ENCODE measurements around the gene OR2AG1. TPM values are rescaled to one million over a fixed set of nuclear protein-coding genes. Genes with fewer than 3 reads are reported as not detected.

The OR2AG1 gene
- total and polyA plus RNA-seq, 8 donors = under 0.01 TPM; not detected in 7

GRCh38 chr11:6812390-6813005 is 29.7 kb downstream of the OR2AG1 start:
- peak in 5 of 7 experiments; percentile 33 to 82 (median 77) for TF ChIP-seq CTCF (IDR thresholded peaks at IDR 0.05)
- no peak for TF ChIP-seq POLR2A (IDR thresholded peaks at IDR 0.05)
- TF ChIP-seq POLR2AphosphoS5 (IDR thresholded peaks at IDR 0.05) = no peak
- H3K9me3 ChIP-seq = no peaks in the 10 kb centered on the region
- intact Hi-C loops (cut with DNase I; ENCODE audit: low total_unique reads) = no loop called here
- H3K36me3 ChIP-seq = no peaks in the 10 kb centered on the region
- no peaks in the 10 kb centered on the region for H3K4me1 ChIP-seq
- DNase-seq = peak in 1 of 2 donors; percentile 46
- 12 to 19% (median 18%) methylated on average over 6 of the region's 6 CpGs for WGBS, 5 donors
- H3K4me3 ChIP-seq = no peak overlapping the region
- no peak overlapping the region for H3K27ac ChIP-seq
- H3K27me3 ChIP-seq = peaks cover 0 to 10% (median 0%) of the 10 kb centered on the region in 3 donors

- Histone ChIP-seq H3K4me1 (no peaks in the 10 kb centered on the region), H3K9me3 (no peaks in the 10 kb centered on the region), H3K27ac (no peak overlapping the region), H3K36me3 (no peaks in the 10 kb centered on the region), H3K4me3 (no peak overlapping the region), H3K27me3 (peaks cover 0 to 10% (median 0%) of the 10 kb centered on the region in 3 donors)
- 58 to 71% (median 63%) methylated on average over 2 of the region's 2 CpGs for WGBS, 5 donors
- intact Hi-C loops (cut with DNase I; ENCODE audit: low total_unique reads) = no loop called here
- TF ChIP-seq EP300 (IDR thresholded peaks at IDR 0.05) (no peak), CTCF (IDR thresholded peaks at IDR 0.05) (no peak), POLR2A (IDR thresholded peaks at IDR 0.05) (no peak), POLR2AphosphoS5 (IDR thresholded peaks at IDR 0.05) (no peak)
- no peak for DNase-seq
Measured at GRCh38 chr11:6813656-6814055, 30.8 kb downstream of the OR2AG1 start.

DNA sequence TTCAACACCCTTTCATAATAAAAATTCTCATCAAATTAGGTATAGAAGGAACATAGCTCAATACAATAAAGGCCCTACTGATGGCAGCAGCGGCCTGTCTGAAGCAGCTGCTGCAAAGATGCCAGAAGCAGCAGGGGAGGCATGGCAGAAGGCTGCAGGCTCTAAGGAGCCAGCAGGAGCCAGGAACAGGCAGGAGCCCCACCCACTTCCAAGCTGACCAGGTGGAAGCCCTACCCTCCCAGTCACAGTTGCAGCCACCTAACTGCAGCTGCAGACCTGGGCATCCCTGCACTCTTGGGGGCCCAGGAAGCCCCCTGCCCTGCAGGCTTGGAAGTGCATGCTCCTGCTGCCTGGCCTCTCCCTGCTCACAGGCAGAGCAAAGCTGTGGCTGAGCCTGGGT is 34.9 kb downstream of the OR2AG1 start:
- WGBS, 5 donors = 46 to 62% (median 54%) methylated on average over 1 of the region's 1 CpG
- Histone ChIP-seq H3K27me3 (peaks cover 0 to 5% (median 0%) of the 10 kb centered on the region in 3 donors), H3K36me3 (no peaks in the 10 kb centered on the region), H3K27ac (no peak overlapping the region), H3K9me3 (no peaks in the 10 kb centered on the region), H3K4me1 (no peaks in the 10 kb centered on the region), H3K4me3 (no peak overlapping the region)
- DNase-seq = no peak
- TF ChIP-seq POLR2AphosphoS5 (IDR thresholded peaks at IDR 0.05) (no peak), EP300 (IDR thresholded peaks at IDR 0.05) (no peak), CTCF (IDR thresholded peaks at IDR 0.05) (no peak), POLR2A (IDR thresholded peaks at IDR 0.05) (no peak)
- intact Hi-C loops (cut with DNase I; ENCODE audit: low total_unique reads) = no loop called here

DNA sequence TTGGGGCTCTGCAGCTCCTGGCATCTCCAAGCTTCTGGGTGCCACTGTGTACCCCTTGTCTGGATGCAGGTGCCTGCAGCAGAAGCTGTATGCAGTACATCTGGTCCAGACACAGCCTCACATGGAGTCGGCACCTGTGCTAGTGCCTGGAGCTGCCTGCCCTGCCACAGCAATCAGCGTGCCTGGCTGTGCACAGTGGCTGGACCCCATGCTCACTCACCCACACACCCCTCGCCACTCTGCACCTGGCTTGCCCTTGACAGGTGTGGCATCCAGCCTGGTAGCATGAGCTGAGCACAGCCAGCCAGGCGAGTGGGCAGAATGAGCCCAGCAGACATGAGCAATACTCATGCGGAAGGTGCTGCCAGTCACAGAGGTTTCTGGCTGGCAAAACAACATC is 36.1 kb downstream of the OR2AG1 start:
- Histone ChIP-seq H3K4me3 (no peak overlapping the region), H3K9me3 (no peaks in the 10 kb centered on the region), H3K36me3 (no peaks in the 10 kb centered on the region), H3K4me1 (no peaks in the 10 kb centered on the region), H3K27ac (no peak overlapping the region), H3K27me3 (no peaks in the 10 kb centered on the region)
- no peak for DNase-seq
- intact Hi-C loops (cut with DNase I; ENCODE audit: low total_unique reads) = no loop called here
- TF ChIP-seq EP300 (IDR thresholded peaks at IDR 0.05) (no peak), POLR2A (IDR thresholded peaks at IDR 0.05) (no peak), POLR2AphosphoS5 (IDR thresholded peaks at IDR 0.05) (no peak), CTCF (IDR thresholded peaks at IDR 0.05) (no peak)
- WGBS, 5 donors = 82 to 100% (median 89%) methylated on average over 1 to 5 of the region's 5 CpGs
